Measurements from ENCODE around the gene SLC5A2.

- TF ChIP-seq CTCF (IDR thresholded peaks at IDR 0.05) (peak in 1 of 4 experiments; percentile 18), POLR2A (IDR thresholded peaks at IDR 0.05) (peak in 1 of 2 donors; percentile 62)
Measured at GRCh38 chr16:31459687-31460581, 23.0 kb upstream of the SLC5A2 start.

All from uterus (tissue), 2 donors.